SW480 (cell line): Measurements from ENCODE around the gene KDM4C.
A peak's percentile ranks its signal among the peaks of the same experiment; 100 is the strongest.

ENCODE experiments used
- DNase-seq: peaks from one replicate; pipeline ENCODE4 v3.0.0-alpha.2; 2016; ENCODE audit warnings: low spot score

KDM4C gene

GRCh38 chr9:6869081-6869948 is 111.5 kb downstream of the KDM4C start:
- no peak for DNase-seq

- DNase-seq, result no peak
Measured at GRCh38 chr9:6870149-6870548, 112.4 kb downstream of the KDM4C start.

- no peak for DNase-seq
Measured at GRCh38 chr9:6870650-6871477, 113.1 kb downstream of the KDM4C start.

- DNase-seq, result peak; percentile 64
Measured at GRCh38 chr9:6873857-6874256, 116.1 kb downstream of the KDM4C start.

- DNase-seq, result no peak
Measured at GRCh38 chr9:6876195-6876894, 118.6 kb downstream of the KDM4C start.

GRCh38 chr9:6877671-6878161 is 119.9 kb downstream of the KDM4C start:
- DNase-seq, result no peak

GRCh38 chr9:6880626-6881025 is 122.9 kb downstream of the KDM4C start:
- no peak for DNase-seq

- no peak for DNase-seq
Measured at GRCh38 chr9:6884101-6884500, 126.3 kb downstream of the KDM4C start.

GRCh38 chr9:6884990-6885389 is 127.2 kb downstream of the KDM4C start:
- DNase-seq, result no peak

GRCh38 chr9:6887051-6887450 is 129.3 kb downstream of the KDM4C start:
- DNase-seq, result no peak

GRCh38 chr9:6889868-6890267 is 132.1 kb downstream of the KDM4C start:
- DNase-seq, result no peak

- DNase-seq, result no peak
Measured at GRCh38 chr9:6893350-6894131, 135.8 kb downstream of the KDM4C start.

GRCh38 chr9:6894135-6894534 is 136.4 kb downstream of the KDM4C start:
- no peak for DNase-seq

GRCh38 chr9:6895754-6896153 is 138.0 kb downstream of the KDM4C start:
- no peak for DNase-seq

- peak; percentile 55 for DNase-seq
Measured at GRCh38 chr9:6896562-6896961, 138.8 kb downstream of the KDM4C start.

GRCh38 chr9:6897207-6897822 is 139.5 kb downstream of the KDM4C start:
- DNase-seq, result no peak

- peak; percentile 94 for DNase-seq
Measured at GRCh38 chr9:6897898-6898302, 140.1 kb downstream of the KDM4C start.

GRCh38 chr9:6899274-6899673 is 141.5 kb downstream of the KDM4C start:
- DNase-seq, result peak; percentile 78

- DNase-seq, result no peak
Measured at GRCh38 chr9:6900440-6900883, 142.7 kb downstream of the KDM4C start.

GRCh38 chr9:6901180-6901579 is 143.4 kb downstream of the KDM4C start:
- peak; percentile 44 for DNase-seq

GRCh38 chr9:6902423-6902822 is 144.7 kb downstream of the KDM4C start:
- peak; percentile 82 for DNase-seq
